Gastroesophageal sphincter (tissue), 4 donors: ENCODE results near the gene PPP3CA. TPM values are rescaled to one million over a fixed set of nuclear protein-coding genes. Genes with fewer than 3 reads are reported as not detected.

Experiments
- ATAC-seq: fragments of 150-250 bp; one replicate; pipeline ENCODE4 v1.9.1; 2016; ENCODE audit warnings: mild to moderate bottlenecking, moderate library complexity
- H3K27ac ChIP-seq, 4 donors: fragments of 200-600 bp; sonication (generic) in 3 of 4; 1 replicate in 3 of 4; 2 replicates in 1 of 4; pipeline ENCODE4 v1.5.1; 2016 to 2019
- H3K27me3 ChIP-seq: fragments of 200-600 bp; sonication (generic); one replicate; pipeline ENCODE4 v1.5.1; 2019
- H3K36me3 ChIP-seq, 2 donors: fragments of 200-600 bp; sonication (generic); one replicate each; pipeline ENCODE4 v1.5.1; 2019; ENCODE audit warnings: control low read depth in 1 of 2
- H3K4me1 ChIP-seq, 3 donors: fragments of 200-600 bp; sonication (generic); 1 replicate in 2 of 3; 2 replicates in 1 of 3; pipeline ENCODE4 v1.5.1; 2016 to 2019; ENCODE audit warnings: control low read depth in 2 of 3
- H3K4me3 ChIP-seq, 2 donors: fragments of 200-600 bp; sonication (generic); one replicate each; pipeline ENCODE4 v1.5.1; 2019; ENCODE audit warnings: mild to moderate bottlenecking in 1 of 2, moderate library complexity in 1 of 2
- H3K9me3 ChIP-seq, 3 donors: fragments of 200-600 bp; sonication (generic); one replicate each; pipeline ENCODE4 v1.5.1; 2017 to 2019; ENCODE audit warnings: control low read depth in 2 of 3
- EP300 ChIP-seq: sonication (generic); formaldehyde crosslinking; IDR thresholded peaks from one replicate; pipeline ENCODE4 v1.6.1; 2017; ENCODE audit warnings: antibody characterized with exemption, mild to moderate bottlenecking
- POLR2A ChIP-seq, 2 donors: fragments of 450-650 bp; IDR thresholded peaks; one replicate each; pipeline ENCODE4 v1.6.1; 2017; ENCODE audit warnings: antibody characterized with exemption in 2 of 2, mild to moderate bottlenecking in 2 of 2, moderate library complexity in 1 of 2
- POLR2AphosphoS5 ChIP-seq: sonication (generic); formaldehyde crosslinking; IDR thresholded peaks from one replicate; pipeline ENCODE4 v1.6.1; 2017; ENCODE audit warnings: antibody characterized with exemption
- WGBS, 2 donors: methylation state at CpG; one replicate each; pipeline ENCODE4 v1.1.5; 2018; ENCODE audit warnings: low coverage in 1 of 2; 5-methylcytosine and 5-hydroxymethylcytosine counted together
- total RNA-seq, 4 donors: library from RNA; depleted of rRNA; stranded (reverse); fragments of >200 nt; gene quantifications; one replicate each; pipeline ENCODE4 v1.1.0, GENCODE V29; 2016
- TF ChIP-seq, protein P1 (sequence below), 4 experiments: fragments of 200-600 bp in 2 of 4; fragments of 450-650 bp in 2 of 4; sonication (generic) in 1 of 4; IDR thresholded peaks; one replicate each; pipeline ENCODE4 v1.5.1; 2017 to 2019; ENCODE audit warnings: antibody characterized with exemption in 4 of 4, mild to moderate bottlenecking in 2 of 4, moderate library complexity in 2 of 4

Gene PPP3CA
- total RNA-seq, 4 donors from 2014 or later = 21.1 to 29.2 (median 24.8) TPM

DNA sequence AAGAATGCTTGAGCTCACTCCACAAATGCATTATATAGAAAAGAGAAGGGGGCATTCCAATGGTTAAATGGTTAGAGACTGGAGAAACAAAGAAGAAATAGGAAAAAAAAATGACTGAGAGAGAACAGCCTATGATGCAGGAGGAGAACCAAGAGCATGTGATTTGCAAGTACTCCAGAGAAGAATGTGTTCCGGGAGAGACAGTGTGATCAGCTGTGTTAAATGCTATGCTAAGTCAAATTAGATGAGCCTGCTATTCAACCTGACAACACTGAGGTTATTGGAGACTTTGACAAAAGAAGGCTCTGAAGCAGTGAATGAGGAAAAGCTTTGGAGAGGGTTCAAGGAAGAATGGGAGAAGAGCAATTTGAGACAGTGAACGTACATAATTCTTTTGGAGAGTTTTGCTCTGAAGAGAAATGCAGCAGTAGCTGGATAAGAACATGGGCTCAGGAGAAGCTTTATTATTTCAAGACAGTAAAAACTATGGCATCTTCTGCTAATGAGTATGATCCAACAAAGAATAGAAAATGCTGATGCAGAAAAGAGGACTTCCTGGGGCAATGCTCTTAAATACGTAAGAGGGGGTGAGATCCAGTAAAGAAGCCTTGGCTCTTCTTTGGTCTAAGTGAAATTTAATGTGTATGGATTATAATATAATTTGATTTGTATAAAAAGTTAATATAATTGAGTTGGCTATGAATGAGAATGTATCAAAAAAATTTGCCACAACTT lies 66.3 kb downstream of the PPP3CA start:
- H3K9me3 ChIP-seq = no peaks in the 10 kb centered on the region
- ATAC-seq = no peak
- H3K27me3 ChIP-seq = no peaks in the 10 kb centered on the region
- TF ChIP-seq POLR2A (IDR thresholded peaks at IDR 0.05) (no peak), POLR2AphosphoS5 (no peak), EP300 (no peak)
- TF ChIP-seq, protein P1, sequence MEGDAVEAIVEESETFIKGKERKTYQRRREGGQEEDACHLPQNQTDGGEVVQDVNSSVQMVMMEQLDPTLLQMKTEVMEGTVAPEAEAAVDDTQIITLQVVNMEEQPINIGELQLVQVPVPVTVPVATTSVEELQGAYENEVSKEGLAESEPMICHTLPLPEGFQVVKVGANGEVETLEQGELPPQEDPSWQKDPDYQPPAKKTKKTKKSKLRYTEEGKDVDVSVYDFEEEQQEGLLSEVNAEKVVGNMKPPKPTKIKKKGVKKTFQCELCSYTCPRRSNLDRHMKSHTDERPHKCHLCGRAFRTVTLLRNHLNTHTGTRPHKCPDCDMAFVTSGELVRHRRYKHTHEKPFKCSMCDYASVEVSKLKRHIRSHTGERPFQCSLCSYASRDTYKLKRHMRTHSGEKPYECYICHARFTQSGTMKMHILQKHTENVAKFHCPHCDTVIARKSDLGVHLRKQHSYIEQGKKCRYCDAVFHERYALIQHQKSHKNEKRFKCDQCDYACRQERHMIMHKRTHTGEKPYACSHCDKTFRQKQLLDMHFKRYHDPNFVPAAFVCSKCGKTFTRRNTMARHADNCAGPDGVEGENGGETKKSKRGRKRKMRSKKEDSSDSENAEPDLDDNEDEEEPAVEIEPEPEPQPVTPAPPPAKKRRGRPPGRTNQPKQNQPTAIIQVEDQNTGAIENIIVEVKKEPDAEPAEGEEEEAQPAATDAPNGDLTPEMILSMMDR (IDR thresholded peaks at IDR 0.05) = no peak
- H3K36me3 ChIP-seq = no peaks in the 10 kb centered on the region
- H3K27ac ChIP-seq = no peak overlapping the region
- H3K4me3 ChIP-seq = no peak overlapping the region
- 71 to 94% methylated on average over 2 to 3 of the region's 3 CpGs for WGBS, 2 donors
- H3K4me1 ChIP-seq = peaks cover 0 to 31% (median 0%) of the 10 kb centered on the region in 3 donors

DNA sequence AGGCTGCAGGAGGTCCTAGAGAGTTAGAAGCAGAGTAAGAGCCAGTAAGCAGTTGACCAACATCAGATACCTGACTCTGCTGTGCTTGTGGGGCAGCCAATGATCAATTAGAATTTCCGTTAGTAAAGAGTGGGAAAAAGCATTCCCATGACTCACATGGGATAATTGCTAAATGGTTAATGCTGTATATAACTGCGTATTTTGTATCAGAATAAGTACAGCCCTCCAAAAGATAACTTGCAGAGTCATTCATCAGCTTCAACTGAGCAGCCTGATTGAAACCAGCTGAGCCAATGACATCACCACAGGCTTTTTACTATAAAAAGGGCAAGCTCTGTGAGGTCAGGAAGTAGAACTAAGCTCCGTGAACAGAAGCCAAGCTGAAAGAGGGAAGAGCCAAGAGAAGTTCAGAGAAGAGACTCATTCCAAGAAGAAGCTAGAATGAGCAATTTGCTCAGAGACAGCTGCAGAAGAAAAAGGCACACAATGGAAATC lies 67.9 kb downstream of the PPP3CA start:
- Histone ChIP-seq H3K9me3 (no peaks in the 10 kb centered on the region), H3K4me1 (peaks cover 0 to 21% (median 0%) of the 10 kb centered on the region in 3 donors), H3K4me3 (no peak overlapping the region), H3K27ac (no peak overlapping the region), H3K36me3 (no peaks in the 10 kb centered on the region), H3K27me3 (no peaks in the 10 kb centered on the region)
- 19 to 37% methylated on average over 3 of the region's 3 CpGs for WGBS, 2 donors
- ATAC-seq = peak; percentile 74
- TF ChIP-seq POLR2A (IDR thresholded peaks at IDR 0.05) (no peak), POLR2AphosphoS5 (peak; percentile 33)

DNA sequence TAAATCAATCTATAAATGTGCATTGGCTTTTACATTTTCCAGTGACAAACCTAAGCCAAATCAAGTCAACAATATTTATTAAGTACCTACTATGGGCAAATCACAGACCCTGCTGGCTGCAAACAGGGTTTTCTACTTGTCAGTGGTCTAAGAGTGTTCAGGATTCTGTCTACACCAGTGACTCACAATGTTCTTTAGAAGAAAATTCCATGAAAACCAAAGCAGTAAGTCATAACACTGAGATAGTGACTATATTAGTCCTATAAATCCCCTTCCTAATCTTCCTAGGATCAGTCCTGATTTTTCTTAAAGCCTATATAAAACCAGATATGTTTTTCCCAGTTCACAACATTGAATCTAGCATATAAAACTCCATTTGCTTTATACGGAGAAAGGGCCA lies 69.7 kb downstream of the PPP3CA start:
- WGBS, 2 donors = 17 to 50% methylated on average over 1 of the region's 1 CpG
- no peak for ATAC-seq
- Histone ChIP-seq H3K27ac (no peak overlapping the region), H3K9me3 (no peaks in the 10 kb centered on the region), H3K4me3 (no peak overlapping the region), H3K36me3 (no peaks in the 10 kb centered on the region), H3K27me3 (no peaks in the 10 kb centered on the region), H3K4me1 (peaks cover 0 to 15% (median 0%) of the 10 kb centered on the region in 3 donors)
- TF ChIP-seq POLR2A (IDR thresholded peaks at IDR 0.05) (no peak), EP300 (no peak), POLR2AphosphoS5 (no peak)
- TF ChIP-seq, protein P1 (IDR thresholded peaks at IDR 0.05) = no peak

DNA sequence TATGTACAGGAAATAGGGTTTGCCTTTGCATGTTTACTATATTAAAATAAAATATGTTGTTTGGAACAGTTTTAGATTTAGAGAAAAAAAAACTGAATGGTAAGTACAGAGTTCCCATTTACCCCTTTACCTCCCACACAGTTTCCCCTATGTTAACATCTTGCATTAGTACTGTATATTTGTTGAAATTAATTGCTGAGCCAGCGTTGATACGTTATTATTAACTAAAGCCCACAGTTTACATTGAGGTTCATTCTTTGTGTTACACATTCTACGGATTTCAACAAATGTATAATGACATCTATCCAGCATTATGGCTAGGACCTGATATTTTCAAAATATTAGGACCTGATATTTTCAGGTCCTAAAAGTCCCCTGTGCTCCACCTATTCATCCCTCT lies 70.7 kb downstream of the PPP3CA start:
- Histone ChIP-seq H3K36me3 (no peaks in the 10 kb centered on the region), H3K4me1 (peaks cover 0 to 15% (median 0%) of the 10 kb centered on the region in 3 donors), H3K4me3 (no peak overlapping the region), H3K9me3 (no peaks in the 10 kb centered on the region), H3K27me3 (no peaks in the 10 kb centered on the region), H3K27ac (no peak overlapping the region)
- WGBS, 2 donors = 87 to 92% methylated on average over 3 of the region's 3 CpGs
- TF ChIP-seq, protein P1 (IDR thresholded peaks at IDR 0.05) = no peak
- no peak for TF ChIP-seq EP300
- no peak for TF ChIP-seq POLR2A (IDR thresholded peaks at IDR 0.05)
- no peak for TF ChIP-seq POLR2AphosphoS5
- ATAC-seq = no peak

DNA sequence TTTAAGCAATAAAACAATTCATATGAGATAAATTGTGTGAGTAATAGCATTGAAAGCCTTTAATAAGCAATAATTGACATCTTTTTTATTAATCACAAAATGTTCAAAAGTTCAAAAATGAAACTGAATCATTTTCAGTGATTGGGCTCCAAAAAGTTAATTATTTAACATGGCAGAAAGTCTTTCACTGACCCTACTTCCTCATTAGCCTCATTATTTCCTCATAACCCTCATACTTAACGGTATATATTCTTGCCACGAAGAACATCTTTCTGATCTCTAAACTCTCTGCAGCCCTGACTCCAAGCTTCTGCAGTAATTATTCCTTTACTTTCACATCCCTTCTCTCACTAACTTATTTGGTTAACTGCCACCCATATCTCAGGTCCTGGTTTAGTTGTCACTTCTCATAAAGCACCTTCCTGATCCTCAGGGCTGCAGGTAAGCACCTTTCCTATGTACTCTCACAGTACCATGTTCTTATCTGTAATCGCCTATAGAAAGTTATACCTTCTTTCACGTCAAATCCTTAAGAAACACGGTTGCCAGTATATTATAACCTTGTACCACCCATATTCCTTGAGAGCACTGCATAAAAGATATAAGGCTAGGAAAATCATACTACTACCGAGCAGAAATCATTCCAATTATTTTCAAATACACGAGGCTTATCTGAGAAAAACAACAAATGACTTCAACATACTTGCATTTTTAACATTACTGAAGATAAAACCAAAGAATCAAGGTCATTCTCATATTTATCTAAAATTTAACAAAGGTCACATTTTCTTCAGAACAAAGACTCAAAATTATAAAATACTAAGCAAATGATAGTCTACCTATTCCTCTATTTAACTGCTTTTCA lies 72.2 kb downstream of the PPP3CA start:
- TF ChIP-seq EP300 (no peak), POLR2AphosphoS5 (no peak), POLR2A (IDR thresholded peaks at IDR 0.05) (no peak)
- TF ChIP-seq, protein P1 (IDR thresholded peaks at IDR 0.05) = no peak
- Histone ChIP-seq H3K4me1 (peaks cover 0 to 12% (median 3%) of the 10 kb centered on the region in 3 donors), H3K4me3 (no peak overlapping the region), H3K9me3 (no peaks in the 10 kb centered on the region), H3K27me3 (no peaks in the 10 kb centered on the region), H3K27ac (no peak overlapping the region), H3K36me3 (no peaks in the 10 kb centered on the region)
- ATAC-seq = no peak
- WGBS, 2 donors = 70 to 80% methylated on average over 6 to 7 of the region's 7 CpGs
